ENCODE measurements around the gene CSNK1A1. TPM values are rescaled to one million over a fixed set of nuclear protein-coding genes. Genes with fewer than 3 reads are reported as not detected.

The CSNK1A1 gene
- total RNA-seq, 1 donor from 2014 or later = 191 TPM

GRCh38 chr5:149478761-149479160 lies 72.5 kb downstream of the CSNK1A1 start:
- H3K4me3 ChIP-seq = no peak overlapping the region
- no peaks in the 10 kb centered on the region for H3K4me1 ChIP-seq
- H3K36me3 ChIP-seq = no peaks in the 10 kb centered on the region
- no peaks in the 10 kb centered on the region for H3K9me3 ChIP-seq
- TF ChIP-seq CTCF (IDR thresholded peaks at IDR 0.05) = no peak
- ATAC-seq = no peak
- DNase-seq = no peak
- H3K27ac ChIP-seq = no peak overlapping the region
- no peaks in the 10 kb centered on the region for H3K27me3 ChIP-seq
- intact Hi-C loops (cut with DNase I) = no loop called here

DNA sequence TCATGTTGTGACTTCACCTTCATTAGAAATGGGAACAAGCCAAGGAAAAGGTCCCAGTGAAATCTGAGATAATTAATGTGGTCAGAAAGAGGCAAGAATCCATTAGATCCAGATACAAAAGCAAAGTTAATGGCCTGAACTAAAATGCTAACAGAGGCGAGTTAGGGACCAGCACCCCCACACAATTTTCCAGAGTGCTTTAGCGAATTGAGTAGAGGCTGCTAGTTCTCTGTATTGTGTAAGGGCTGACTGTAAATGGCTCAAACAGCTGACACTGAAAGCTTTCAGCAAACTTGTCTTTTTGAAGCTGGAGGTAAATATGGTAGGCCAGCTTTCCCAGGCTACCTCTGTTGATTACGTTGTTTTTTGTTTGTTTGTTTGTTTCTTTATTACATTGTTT lies 75.5 kb downstream of the CSNK1A1 start:
- Histone ChIP-seq H3K4me3 (no peak overlapping the region), H3K27ac (no peak overlapping the region), H3K27me3 (no peaks in the 10 kb centered on the region), H3K36me3 (no peaks in the 10 kb centered on the region), H3K4me1 (peaks cover 8% of the 10 kb centered on the region), H3K9me3 (no peaks in the 10 kb centered on the region)
- DNase-seq (no peak), ATAC-seq (no peak)
- TF ChIP-seq CTCF (IDR thresholded peaks at IDR 0.05) = no peak
- intact Hi-C loops (cut with DNase I) = no loop called here

DNA sequence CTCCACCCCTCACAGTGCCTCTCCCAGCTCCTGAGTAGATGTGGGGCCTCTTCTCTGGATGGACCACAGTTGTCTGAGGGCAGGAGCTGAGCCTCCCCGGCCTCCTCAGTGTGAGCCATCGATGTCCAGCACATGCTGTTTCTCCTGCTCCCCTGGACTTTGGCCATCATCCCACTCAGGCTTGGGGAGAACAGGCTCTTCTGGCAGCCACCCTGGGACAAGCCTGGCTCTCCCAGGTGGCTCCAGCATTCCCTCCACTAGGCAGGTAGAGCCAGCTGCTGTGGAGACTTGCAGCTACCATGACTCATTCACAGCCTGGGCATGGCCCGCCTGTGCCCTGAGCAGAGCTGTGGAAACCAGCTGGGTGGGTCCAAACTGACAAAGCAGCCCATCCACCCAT lies 77.0 kb downstream of the CSNK1A1 start:
- Histone ChIP-seq H3K9me3 (no peaks in the 10 kb centered on the region), H3K27ac (no peak overlapping the region), H3K4me3 (no peak overlapping the region), H3K4me1 (peaks cover 8% of the 10 kb centered on the region), H3K36me3 (no peaks in the 10 kb centered on the region), H3K27me3 (no peaks in the 10 kb centered on the region)
- ATAC-seq = peak; percentile 46
- intact Hi-C loops (cut with DNase I) = no loop called here
- no peak for TF ChIP-seq CTCF (IDR thresholded peaks at IDR 0.05)
- DNase-seq = no peak

DNA sequence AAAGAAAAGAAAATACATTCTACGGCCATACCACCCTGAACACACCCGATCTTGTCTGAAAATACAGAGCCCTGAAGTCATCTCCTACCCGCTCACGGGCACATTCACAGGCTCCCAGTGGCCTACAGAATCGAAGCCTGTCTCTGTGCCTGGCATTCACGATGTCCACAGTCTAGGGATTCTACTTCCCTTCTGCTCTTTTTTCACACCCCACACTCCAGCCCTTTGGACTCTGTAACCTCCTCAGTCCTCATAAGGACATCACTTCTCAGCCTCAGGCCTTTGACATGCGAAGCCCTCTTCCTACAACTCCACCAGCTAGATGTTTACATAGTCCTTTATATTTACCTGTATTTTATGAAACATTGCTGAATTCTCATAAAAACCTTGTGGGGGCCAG lies 77.8 kb downstream of the CSNK1A1 start:
- DNase-seq = no peak
- no peak for TF ChIP-seq CTCF (IDR thresholded peaks at IDR 0.05)
- H3K4me1 ChIP-seq = peaks cover 8% of the 10 kb centered on the region
- no peak overlapping the region for H3K27ac ChIP-seq
- no peaks in the 10 kb centered on the region for H3K36me3 ChIP-seq
- no peaks in the 10 kb centered on the region for H3K27me3 ChIP-seq
- intact Hi-C loops (cut with DNase I) = no loop called here
- ATAC-seq = no peak
- no peak overlapping the region for H3K4me3 ChIP-seq
- H3K9me3 ChIP-seq = no peaks in the 10 kb centered on the region

- Histone ChIP-seq H3K36me3 (no peaks in the 10 kb centered on the region), H3K4me1 (peaks cover 8% of the 10 kb centered on the region), H3K9me3 (no peaks in the 10 kb centered on the region), H3K27me3 (no peaks in the 10 kb centered on the region), H3K27ac (no peak overlapping the region), H3K4me3 (no peak overlapping the region)
- DNase-seq (no peak), ATAC-seq (no peak)
- TF ChIP-seq CTCF (IDR thresholded peaks at IDR 0.05) = no peak
- intact Hi-C loops (cut with DNase I) = no loop called here
Measured at GRCh38 chr5:149472399-149472798, 78.8 kb downstream of the CSNK1A1 start.

All from upper lobe of right lung (tissue), 1 donor.